Measurements from ENCODE around the gene CDC73.
"Not testable (repeated sequence)": the region's sequence is repeated elsewhere in the genome, so short reads cannot be mapped to it uniquely, and the experiment has no call there.

Gene CDC73

GRCh38 chr1:193114485-193115095, 7.2 kb upstream of the CDC73 start:
- DNase-seq: no peak

DNA sequence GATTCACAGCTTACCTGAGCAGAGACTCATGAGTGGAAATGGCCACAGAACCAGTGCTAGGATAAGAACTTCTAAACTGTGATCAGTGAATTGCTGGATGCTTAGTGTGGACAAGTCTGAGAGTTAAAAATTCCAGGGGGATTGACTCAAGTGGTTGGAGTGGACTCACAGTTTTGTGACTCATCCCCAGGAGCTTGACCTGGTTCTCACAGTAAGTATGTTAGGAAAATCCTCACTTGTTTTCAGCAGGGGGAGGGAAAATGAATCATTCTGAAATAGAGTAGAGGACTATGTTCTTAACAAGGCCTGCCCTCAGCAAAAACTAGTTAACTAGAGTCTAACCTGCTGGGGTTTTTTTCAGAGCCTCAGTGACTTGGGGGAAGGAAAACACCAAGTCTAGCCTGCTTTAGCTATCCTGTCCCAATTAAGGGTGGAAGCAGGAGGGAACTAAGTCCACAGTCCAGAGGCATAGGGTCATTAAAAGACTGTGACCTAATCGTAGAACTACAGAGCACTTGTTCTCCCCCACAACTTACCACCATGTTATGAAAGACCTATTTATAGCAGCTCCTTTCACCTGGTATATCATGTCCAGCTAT, 6.1 kb upstream of the CDC73 start:
- DNase-seq: no peak

- DNase-seq: not testable (repeated sequence)
Measured at GRCh38 chr1:193117167-193117566, 4.7 kb upstream of the CDC73 start.

DNA sequence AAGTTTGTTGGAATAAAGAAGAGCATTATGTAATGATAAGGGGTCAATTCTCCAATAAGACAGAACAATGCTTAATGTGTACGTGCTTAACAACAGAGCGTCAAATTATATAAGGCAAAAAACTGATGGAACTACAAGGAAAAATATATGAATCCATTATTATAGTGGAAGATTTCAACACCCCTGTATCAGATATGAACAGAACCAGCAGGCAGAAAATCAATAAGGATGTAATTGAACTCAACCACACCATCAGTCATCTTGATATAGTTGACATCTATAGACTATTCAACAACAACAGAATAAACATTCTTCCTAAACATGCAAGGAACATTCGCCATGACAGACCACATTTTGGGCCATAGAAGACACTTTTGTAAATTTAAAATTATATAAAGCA, 3.6 kb upstream of the CDC73 start:
- DNase-seq: no peak

DNA sequence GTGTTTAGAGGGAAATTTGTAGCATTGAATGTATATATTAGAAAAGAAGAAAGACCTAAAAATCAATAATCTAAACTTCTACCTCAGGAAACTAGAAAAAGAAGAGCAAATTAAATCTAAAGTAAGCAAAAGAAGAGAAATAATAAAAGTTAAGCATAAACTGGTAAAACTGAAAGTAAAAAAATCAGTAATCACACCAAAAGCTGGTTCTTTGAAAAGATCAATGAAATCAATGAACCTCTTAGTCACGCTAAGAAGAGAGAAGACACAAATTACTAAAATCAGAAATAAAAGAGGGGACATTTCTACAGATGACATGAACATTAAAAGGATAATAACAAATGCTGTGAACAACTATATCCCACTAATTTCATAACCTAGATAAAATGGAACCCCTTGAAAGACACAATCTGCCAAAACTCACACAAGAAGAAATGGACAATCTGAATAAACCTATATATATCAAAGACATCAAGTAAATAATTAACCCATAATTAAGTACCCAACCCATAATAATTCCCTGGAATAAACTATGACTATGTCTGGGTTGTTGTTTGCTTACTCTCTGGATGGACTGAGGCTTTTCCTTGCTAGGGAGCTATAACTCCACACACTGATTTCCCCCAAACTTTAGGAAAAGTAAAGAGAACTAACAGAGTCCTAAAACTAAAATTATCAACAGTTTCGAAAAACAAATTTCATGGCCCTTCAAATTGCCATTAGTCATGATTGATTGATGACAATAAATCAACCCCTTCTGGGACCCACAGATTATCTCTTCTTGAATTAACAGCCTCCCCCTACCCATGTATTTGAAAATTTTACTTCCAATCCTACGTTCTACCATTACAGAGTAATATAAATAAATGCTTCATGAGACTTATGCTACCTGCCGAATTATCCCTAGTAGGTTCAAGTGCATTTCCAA, 2.8 kb upstream of the CDC73 start:
- DNase-seq: no peak

DNA sequence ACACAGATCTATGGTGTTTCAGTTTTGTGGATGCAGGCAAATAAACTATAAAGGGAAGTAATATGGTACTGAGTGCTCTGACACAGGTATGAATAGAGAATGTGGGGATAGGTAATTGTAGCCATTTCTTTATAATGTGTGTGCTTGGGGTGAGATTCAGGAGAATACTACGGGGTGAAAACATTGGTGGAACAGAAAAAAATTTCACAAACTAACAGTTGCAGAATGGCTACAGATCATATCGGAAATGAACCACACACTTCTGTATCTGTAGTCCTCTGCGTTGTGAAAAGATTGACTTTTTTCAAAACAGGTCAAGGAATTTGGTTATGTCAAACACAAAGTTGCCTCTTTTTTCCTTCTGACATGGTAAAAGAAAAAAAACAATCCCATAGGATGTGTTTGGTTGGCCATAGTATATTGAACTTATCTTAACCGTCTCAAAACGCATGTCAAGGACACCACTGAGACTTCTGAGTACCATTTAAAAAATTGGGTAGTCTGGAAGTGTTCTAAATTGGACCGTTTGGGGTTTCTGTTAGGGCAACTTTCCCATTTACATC, 1.1 kb upstream of the CDC73 start:
- DNase-seq: no peak

GRCh38 chr1:193123751-193124150, 1.9 kb downstream of the CDC73 start:
- no peak for DNase-seq

DNA sequence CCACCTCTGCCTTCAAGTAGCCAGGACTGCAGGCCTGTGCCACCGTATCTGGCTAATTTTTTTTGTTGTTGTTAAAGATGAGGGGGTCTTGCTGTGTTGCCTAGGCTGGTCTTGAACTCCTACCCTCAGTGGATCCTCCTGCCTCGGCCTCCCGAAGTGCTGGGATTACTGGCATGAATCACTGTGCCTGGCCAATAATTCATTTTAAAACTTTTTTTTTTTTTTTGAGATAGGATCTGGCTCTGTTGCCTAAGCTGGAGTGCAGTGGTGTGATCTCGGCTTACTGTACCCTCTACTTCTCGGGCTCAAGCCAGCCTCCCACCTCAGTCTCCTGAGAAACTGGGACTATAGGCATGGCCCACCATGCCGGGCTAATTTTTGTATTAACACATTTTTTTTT, 3.5 kb downstream of the CDC73 start:
- DNase-seq: no peak

DNA sequence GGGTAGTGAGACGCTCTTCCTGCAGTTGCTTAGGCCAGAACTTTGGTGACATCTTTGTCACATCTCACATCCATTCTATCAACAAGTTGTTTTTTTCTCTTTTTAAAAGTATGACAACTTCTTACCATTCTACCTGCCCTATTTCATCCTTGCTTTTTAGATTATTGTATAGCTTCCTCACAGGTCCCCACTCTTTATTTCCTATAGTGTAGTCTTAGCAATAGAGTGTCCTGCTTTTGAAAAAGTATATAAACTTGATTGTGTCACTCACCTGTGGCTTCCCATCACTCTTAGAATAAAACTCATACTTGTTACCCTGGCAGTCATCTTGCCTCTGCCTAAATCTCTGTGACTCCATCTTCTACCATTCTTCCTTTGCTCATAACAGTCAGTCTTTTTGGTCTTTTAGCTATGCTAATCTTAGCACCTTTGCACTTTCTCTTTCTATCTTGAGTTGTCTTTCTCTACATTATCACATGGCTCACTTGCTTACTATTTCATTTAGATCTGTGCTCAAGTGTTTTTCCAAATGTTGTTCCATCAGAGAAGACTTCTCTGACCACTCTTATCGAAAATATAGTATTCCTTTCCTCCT, 9.5 kb downstream of the CDC73 start:
- no peak for DNase-seq

DNA sequence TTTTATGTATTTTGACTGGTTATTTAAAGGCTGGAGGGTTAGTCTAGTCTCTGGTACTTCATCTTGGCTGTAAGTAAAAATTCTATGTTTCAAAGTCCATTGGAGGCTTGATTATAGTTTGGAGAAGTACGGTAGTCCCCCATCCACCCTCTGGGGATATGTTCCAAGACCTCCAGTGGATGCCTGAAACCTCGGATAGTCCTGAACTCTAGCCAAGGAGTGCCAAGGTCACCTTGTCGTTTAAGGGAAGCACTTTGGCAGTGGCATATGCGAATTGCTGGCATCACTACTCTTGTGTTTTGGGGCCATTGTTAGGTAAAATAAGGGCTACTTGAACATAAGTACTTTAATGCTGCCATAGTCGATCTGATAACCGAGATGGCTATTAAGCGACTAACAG, 18.4 kb downstream of the CDC73 start:
- no peak for DNase-seq

- DNase-seq: no peak
Measured at GRCh38 chr1:193141804-193142203, 20.0 kb downstream of the CDC73 start.

DNA sequence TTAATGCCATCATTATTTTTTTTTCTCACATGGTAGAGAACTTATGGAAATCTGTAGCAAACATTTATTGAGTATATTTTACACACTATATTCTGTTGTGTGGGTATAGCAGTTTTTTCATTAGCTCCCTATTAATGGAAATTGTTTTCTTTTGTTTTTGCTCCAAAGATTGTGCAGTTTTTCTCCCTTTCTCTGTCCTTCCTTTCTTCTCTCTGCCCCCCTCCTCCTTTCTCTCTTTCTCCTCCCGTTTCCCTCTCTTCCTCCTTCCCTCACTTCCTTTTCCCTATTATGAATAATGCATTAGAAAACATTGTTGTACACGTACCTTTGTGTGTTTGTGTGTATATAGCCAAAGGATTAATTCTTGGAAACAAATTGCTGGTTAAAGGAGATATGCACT, 20.6 kb downstream of the CDC73 start:
- DNase-seq: no peak

DNA sequence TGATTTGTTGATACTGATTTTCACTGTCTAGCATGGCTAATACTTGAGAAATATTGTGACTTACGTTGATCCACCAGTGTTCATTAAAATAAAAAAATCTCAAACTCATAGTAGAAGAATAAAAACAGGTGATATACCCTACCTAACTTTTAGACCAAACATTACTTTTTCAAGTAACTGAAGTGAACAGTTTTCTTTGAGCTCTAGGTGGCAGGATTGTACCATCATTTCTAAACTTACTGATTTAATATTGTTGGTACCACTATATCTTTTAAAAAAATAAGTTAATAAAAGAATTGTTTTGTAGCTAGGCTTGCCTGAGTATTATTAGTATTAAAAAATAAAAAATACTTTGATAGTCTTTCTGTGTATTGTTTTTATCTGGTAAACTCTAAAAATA, 21.5 kb downstream of the CDC73 start:
- DNase-seq: no peak

DNA sequence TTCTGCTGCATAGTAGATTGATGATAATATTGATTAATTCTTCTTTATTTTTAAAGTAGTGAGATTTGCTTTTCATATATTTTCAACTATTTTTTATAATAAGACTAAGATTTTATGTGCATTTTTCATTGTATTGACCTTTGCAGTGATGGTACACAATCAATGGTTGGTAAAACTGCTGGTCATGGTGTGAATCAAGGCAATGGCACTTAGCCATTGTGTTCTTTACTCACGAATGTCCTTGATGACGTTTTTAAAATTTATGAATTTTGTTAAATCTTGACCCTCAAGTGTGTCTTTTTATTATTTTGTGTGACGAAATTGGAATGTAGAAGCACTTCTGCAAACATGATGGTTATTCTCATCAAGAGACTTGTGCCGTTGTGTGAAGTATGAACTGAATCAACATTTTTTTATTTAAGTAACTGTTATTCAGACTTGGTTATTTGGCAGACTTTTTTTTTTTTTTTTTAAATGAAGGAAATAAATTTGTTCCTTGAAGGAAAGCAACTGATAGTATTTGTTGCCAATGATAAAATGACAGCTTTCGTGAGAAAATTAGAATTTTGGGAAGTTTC, 22.6 kb downstream of the CDC73 start:
- no peak for DNase-seq

DNA sequence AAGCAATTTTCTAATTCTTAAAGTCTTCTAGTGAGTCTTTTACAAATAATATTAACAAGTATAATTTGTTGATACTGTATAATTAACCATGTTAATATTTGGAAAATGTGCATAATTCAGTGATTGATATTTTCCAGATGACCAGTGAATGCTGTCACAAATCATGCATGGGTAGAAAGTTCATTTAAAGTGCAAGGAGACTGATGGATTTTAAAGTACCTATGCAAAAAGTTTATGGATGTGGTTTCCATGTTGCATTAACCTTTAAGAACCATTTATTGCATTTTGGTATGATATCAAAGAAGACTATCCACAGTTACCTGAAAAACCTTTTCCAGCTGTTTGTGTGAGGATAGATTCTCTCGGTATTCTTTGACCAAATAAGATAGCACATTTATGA, 23.2 kb downstream of the CDC73 start:
- no peak for DNase-seq

- no peak for DNase-seq
Measured at GRCh38 chr1:193156117-193156821, 34.4 kb downstream of the CDC73 start.

GRCh38 chr1:193156822-193157142, 35.0 kb downstream of the CDC73 start:
- no peak for DNase-seq

- no peak for DNase-seq
Measured at GRCh38 chr1:193157360-193157759, 35.5 kb downstream of the CDC73 start.

GRCh38 chr1:193176113-193176512, 54.3 kb downstream of the CDC73 start:
- no peak for DNase-seq

DNA sequence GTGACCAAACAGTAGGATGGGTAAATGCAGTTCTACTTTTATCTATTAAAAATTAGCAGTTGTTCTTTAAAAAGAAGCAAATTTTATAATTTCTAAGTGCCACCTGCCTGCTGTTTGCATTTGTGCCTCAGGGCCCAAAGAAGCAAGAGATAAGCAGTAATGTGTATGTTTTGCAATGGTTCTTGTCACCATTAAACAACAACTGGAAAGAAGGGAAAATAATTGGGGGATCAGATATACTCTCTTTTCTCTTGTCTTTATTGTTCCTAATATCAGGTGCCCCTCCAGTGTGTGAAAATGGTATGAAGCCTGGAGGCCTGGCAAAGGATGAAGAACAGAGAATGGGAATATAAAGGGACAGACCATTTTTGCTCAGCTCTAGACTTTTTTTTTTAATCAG, 55.0 kb downstream of the CDC73 start:
- DNase-seq: no peak

DNA sequence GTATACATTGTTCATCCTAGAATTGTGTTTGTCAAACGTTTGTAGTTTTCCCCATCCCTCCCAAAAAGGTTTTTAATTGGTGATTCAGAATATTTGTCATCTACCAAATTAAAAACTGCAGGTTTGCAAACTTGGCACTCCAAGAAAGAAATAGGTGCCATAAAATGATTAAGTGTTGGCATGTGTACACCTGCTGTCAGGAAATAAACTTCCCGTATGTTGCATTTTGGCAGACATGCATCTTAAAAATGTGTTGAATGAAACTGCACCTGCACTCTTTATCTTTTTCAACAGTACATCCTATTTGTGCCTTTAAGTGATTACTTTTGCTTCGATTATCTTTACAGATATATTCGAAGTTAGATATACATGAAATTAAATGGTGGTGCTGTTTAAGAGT, 57.3 kb downstream of the CDC73 start:
- DNase-seq: no peak

DNA sequence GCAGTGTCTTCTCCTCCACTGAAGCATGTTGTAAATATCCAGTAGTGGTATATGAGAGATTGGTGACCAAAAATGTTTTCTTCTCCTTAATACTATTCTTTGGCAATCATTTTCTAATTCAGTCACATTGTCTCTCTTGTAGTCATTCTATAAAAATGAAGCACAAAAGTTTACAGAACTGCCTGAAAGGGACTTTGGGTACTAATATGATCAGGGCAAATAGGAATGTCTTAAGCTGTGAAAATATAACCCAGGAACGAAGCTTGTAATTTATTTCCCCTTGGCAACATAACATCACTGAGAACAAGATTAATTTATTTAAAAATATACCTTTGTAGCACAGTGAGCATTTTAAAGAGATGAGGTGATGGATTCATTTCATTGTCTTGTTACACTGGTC, 59.7 kb downstream of the CDC73 start:
- no peak for DNase-seq

DNA sequence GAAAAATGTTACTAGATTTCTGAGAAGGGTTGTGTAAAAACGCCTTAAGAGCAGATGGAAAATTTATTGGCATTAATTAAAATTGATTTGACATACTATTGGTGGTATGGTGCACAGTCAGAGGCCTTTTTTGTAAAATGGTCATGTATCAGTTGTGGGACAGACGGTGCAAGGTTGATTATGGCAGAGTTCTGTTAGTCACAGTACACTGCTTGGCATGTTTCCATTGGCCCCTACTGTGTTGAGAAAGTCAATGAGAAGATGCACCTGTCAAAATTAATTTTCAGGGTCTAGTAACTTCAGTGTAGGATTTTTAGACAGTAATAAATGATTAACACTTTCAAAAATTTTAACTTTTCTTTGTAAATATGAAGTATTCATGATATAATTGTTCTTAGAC, 60.2 kb downstream of the CDC73 start:
- no peak for DNase-seq

Data from NCI-H1436 (cell line).